Measurements from ENCODE around the gene RREB1.

DNA sequence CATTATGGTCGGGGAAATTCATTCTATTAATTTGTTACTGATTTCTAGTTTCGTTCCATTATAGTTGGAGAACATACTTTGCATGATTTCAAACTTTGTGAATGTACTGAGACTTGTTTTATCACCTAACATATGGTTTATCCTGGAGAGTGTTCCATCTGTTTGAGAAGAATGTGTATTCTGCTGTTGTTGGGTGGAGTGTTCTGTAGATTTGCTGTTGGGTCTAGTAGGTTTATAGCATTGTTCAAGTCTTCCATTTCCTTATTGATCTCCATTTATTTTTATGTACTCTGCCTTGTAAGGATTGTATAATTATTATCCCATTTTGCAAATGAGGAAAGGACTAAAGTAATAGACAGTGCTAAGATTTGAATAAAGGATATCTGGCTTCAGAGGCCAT lies 85.4 kb downstream of the RREB1 start:
- no peak for TF ChIP-seq FOS (IDR thresholded peaks at IDR 0.05; ENCODE audit: low read depth, low read length)
- no peak for TF ChIP-seq CTCF (conservative IDR thresholded peaks at IDR 0.05; ENCODE audit: low read depth, low read length)
- no peak for TF ChIP-seq RCOR1 (IDR thresholded peaks at IDR 0.05; ENCODE audit: insufficient replicate concordance, low read length)
- TF ChIP-seq POLR2A (IDR thresholded peaks at IDR 0.05; ENCODE audit: low read depth, low read length) = no peak
- no peak for TF ChIP-seq ELK1 (IDR thresholded peaks at IDR 0.05; ENCODE audit: borderline replicate concordance, low read depth, low read length)
- no peak for TF ChIP-seq CEBPB (IDR thresholded peaks at IDR 0.05; ENCODE audit: low read depth, low read length)
- TF ChIP-seq, protein P1, sequence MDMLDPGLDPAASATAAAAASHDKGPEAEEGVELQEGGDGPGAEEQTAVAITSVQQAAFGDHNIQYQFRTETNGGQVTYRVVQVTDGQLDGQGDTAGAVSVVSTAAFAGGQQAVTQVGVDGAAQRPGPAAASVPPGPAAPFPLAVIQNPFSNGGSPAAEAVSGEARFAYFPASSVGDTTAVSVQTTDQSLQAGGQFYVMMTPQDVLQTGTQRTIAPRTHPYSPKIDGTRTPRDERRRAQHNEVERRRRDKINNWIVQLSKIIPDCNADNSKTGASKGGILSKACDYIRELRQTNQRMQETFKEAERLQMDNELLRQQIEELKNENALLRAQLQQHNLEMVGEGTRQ (IDR thresholded peaks at IDR 0.05; ENCODE audit: low read depth, low read length) = no peak
